ENCODE measurements around the gene CHD6.

- TF ChIP-seq ZNF709 (CRISPR knock-in tag; IDR thresholded peaks at IDR 0.05) (no peak), MXI1 (IDR thresholded peaks at IDR 0.05; ENCODE audit: borderline replicate concordance, low read depth, low read length) (no peak), ELF3 (CRISPR knock-in tag; IDR thresholded peaks at IDR 0.05) (no peak), ZNF792 (CRISPR knock-in tag; IDR thresholded peaks at IDR 0.05) (no peak), CBX1 (IDR thresholded peaks at IDR 0.05; ENCODE audit: low read depth) (no peak), ZBTB10 (CRISPR knock-in tag; IDR thresholded peaks at IDR 0.05; ENCODE audit: borderline replicate concordance) (no peak), CTCF (CRISPR knock-in tag; IDR thresholded peaks at IDR 0.05) (no peak), CREB3 (CRISPR knock-in tag; IDR thresholded peaks at IDR 0.05) (no peak)
- TF ChIP-seq, protein P1, sequence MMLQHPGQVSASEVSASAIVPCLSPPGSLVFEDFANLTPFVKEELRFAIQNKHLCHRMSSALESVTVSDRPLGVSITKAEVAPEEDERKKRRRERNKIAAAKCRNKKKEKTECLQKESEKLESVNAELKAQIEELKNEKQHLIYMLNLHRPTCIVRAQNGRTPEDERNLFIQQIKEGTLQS (CRISPR knock-in tag; IDR thresholded peaks at IDR 0.05): no peak
- TF ChIP-seq, protein P2, sequence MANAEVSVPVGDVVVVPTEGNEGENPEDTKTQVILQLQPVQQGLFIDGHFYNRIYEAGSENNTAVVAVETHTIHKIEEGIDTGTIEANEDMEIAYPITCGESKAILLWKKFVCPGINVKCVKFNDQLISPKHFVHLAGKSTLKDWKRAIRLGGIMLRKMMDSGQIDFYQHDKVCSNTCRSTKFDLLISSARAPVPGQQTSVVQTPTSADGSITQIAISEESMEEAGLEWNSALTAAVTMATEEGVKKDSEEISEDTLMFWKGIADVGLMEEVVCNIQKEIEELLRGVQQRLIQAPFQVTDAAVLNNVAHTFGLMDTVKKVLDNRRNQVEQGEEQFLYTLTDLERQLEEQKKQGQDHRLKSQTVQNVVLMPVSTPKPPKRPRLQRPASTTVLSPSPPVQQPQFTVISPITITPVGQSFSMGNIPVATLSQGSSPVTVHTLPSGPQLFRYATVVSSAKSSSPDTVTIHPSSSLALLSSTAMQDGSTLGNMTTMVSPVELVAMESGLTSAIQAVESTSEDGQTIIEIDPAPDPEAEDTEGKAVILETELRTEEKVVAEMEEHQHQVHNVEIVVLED (CRISPR knock-in tag; IDR thresholded peaks at IDR 0.05; ENCODE audit: borderline replicate concordance): no peak
These were observed 108.6 kb downstream of the CHD6 start for GRCh38 chr20:41509316-41510200.

Data from HepG2 (cell line).